Stimulated activated CD8-positive, alpha-beta memory T cell treated with anti-CD3 and anti-CD28 coated beads, Interleukin-7, amount 100 ng/mL, for 24 hours (primary cell): ENCODE results near the gene SF3B6.

Experiments
- DNase-seq: peaks from one replicate; pipeline ENCODE4 v3.0.0-alpha.2; 2020; ENCODE audit warnings: low read depth

SF3B6 gene

DNA sequence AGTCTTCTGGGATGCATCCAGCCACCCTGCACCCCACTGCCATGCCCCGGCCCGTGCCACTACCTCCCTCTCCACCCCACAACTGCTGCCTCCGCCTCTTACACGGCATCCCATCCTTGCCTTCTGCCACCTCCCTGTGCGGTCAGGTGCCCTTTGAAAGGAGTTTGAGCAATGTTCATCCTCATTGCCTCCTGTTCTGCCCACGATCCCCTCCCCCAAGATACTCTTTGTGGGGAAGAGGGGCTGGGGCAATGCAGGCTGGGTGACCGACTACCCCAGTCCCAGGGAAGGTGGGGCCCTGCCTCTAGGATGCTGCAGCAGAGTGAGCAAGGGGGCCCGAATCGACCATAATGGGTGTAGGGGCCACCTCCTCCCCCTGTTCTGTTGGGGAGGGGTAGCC, 57.9 kb downstream of the SF3B6 start:
- DNase-seq = no peak

DNA sequence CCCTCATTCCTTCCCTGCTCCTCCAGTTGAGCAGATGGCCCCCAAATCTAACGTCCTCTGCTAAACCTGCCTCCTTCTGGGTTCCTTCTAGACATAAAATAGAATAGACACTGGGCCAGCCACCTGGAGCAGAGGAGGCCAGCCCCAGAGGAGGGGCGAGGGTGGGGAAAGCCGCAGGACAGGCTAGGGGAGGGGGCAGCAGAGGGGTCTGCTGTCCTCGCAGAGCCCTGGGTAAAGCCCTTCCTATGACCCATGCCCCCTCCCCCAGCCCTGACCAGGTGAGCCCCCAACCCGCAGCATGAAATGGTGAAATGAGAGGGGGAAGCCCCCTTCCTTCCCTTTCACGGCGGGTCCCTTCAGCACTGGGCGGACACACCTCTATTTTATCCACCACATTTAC, 58.4 kb downstream of the SF3B6 start:
- DNase-seq = no peak
